Measurements from ENCODE around the gene BUB1.

DNA sequence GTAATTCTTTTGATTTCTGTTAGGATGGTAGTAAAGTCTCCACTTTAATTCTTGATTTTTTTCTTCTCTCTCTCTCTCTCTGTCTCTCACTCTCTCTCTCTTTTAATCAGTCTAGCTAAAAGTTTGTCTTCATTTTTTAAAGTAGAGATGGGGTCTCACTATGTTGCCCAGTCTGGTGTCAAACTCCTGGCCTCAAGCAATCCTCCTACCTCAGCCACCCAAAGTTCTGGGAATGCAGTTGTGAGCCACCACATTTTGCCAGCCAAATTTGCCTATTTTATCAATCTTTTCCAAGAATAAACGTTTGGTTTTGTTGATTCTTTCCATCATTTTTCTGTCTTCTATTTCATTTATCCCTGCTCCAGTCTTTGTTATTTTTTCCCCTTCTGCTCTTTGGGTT lies 30.6 kb upstream of the BUB1 start:
- TF ChIP-seq POLR2A (IDR thresholded peaks at IDR 0.05; ENCODE audit: control extremely low read depth in 1 of 2, low read depth in 2 of 2, low read length in 2 of 2) (no peak), SIX5 (IDR thresholded peaks at IDR 0.05; ENCODE audit: low read depth, low read length) (no peak), GABPA (IDR thresholded peaks at IDR 0.05; ENCODE audit: borderline replicate concordance, insufficient read depth, low read length) (no peak), KDM4A (IDR thresholded peaks at IDR 0.05; ENCODE audit: low read depth, low read length, severe bottlenecking) (no peak), POLR2AphosphoS5 (IDR thresholded peaks at IDR 0.05; ENCODE audit: low read depth, low read length) (no peak), PHF8 (conservative IDR thresholded peaks at IDR 0.05; ENCODE audit: low read depth, low read length) (no peak), MAFK (IDR thresholded peaks at IDR 0.05; ENCODE audit: low read depth, low read length) (no peak), SIN3A (conservative IDR thresholded peaks at IDR 0.05 in 1 of 2, IDR thresholded peaks at IDR 0.05 in 1 of 2; ENCODE audit: low read depth in 1 of 2, low read length in 2 of 2) (no peak), CHD1 (IDR thresholded peaks at IDR 0.05; ENCODE audit: low read depth, low read length) (no peak), TBP (IDR thresholded peaks at IDR 0.05; ENCODE audit: low read depth, low read length) (no peak)
- TF ChIP-seq, protein P1, sequence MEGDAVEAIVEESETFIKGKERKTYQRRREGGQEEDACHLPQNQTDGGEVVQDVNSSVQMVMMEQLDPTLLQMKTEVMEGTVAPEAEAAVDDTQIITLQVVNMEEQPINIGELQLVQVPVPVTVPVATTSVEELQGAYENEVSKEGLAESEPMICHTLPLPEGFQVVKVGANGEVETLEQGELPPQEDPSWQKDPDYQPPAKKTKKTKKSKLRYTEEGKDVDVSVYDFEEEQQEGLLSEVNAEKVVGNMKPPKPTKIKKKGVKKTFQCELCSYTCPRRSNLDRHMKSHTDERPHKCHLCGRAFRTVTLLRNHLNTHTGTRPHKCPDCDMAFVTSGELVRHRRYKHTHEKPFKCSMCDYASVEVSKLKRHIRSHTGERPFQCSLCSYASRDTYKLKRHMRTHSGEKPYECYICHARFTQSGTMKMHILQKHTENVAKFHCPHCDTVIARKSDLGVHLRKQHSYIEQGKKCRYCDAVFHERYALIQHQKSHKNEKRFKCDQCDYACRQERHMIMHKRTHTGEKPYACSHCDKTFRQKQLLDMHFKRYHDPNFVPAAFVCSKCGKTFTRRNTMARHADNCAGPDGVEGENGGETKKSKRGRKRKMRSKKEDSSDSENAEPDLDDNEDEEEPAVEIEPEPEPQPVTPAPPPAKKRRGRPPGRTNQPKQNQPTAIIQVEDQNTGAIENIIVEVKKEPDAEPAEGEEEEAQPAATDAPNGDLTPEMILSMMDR (IDR thresholded peaks at IDR 0.05; ENCODE audit: control extremely low read depth in 1 of 3, insufficient read depth in 1 of 3, low read depth in 1 of 3, low read length in 3 of 3): no peak
